H1 (cell line): ENCODE results near the gene PLXNB3.

Experiments used
- CHD1 ChIP-seq: IDR thresholded peaks from 2 replicates; pipeline ENCODE4 v1.6.1; 2012; ENCODE audit warnings: low read depth, low read length, improper control_type of control experiment
- NRF1 ChIP-seq: IDR thresholded peaks from 2 replicates; pipeline ENCODE4 v1.6.1; 2011; ENCODE audit warnings: mild to moderate bottlenecking, low read depth, low read length, improper control_type of control experiment
- POLR2A ChIP-seq, 2 experiments: IDR thresholded peaks; 1 replicate in 1 of 2; 2 replicates in 1 of 2; pipeline ENCODE4 v1.6.1; 2011; ENCODE audit warnings: low read depth in 2 of 2, low read length in 2 of 2, mild to moderate bottlenecking in 2 of 2; ENCODE audit errors: control extremely low read depth in 1 of 2

DNA sequence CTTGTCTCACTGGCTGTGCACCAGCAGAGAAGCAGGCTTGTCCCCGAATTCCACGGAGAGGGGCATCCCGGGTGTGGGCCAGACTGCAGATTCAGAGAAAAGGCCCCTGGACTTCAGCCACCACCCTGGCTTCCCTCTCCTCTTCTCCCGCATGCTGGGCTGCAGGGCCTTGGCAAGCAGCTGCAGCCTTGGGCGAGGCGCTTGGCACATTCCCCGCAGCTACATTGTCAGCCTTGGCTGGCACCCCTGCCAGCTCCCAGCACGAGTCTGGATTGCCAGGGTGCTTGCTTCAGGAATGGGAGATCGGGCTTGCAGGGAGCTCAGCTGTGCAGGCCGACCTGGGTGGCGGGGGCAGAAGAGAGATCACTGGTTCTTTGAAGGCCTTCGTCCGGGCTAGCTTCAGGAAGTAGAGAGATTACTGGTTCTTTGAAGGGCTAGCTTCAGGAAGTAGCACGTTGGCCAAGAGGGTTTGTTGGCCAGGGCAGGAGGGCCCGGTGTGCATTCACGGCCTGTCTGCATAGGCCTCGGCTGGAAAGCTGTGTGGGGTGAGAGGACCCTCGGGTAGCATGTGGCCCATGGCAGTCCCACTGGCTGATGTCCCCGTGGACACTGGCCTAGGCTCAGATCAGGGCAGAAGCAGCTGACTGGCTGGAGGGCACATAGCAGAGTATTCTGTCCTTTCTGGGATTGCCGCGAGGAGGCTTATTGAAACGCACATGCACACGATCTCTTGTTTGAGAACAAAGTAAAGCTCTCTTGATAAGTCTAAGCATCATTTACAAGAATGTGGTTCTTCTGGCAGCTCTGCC, 36.7 kb upstream of the PLXNB3 start:
- TF ChIP-seq CHD1 (no peak), POLR2A (IDR thresholded peaks at IDR 0.05; ENCODE audit: control extremely low read depth in 1 of 2, low read depth in 2 of 2, low read length in 2 of 2) (no peak), NRF1 (no peak)
